ACHN (cell line): ENCODE data around the gene EML1.
"Not testable (repeated sequence)": the region's sequence is repeated elsewhere in the genome, so short reads cannot be mapped to it uniquely, and the experiment has no call there.

Source experiments
- DNase-seq: peaks from one replicate; pipeline ENCODE4 v3.0.0-alpha.2; 2015
- in situ Hi-C: cut with HindIII; loops from 2 replicates; pipeline ENCODE4 v1.10.0; 2017; ENCODE audit warnings: low sequenced_read_pairs, low pct_ligation_motif_present, low pct_unique_long_range_greater_than_20kb

The EML1 gene

DNA sequence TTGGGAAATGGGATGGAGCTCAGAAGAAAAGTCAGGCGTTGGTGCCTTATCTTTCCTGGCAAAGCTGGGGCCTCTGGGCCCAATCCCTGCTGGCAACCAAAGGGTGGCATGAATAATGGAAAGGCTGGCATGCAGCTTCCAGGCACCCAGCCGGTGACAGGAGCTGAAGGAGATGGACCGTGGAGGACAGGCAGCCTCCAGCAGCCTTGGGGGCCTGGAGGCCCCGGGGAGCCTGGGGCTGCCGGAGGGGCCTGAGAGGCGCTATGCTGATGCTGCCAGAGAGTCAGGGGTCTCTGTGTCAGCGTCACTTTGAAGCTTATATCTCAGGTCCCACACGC is 38.2 kb upstream of the EML1 start:
- peak; percentile 50 for DNase-seq
- in situ Hi-C loops, result no loop called here

DNA sequence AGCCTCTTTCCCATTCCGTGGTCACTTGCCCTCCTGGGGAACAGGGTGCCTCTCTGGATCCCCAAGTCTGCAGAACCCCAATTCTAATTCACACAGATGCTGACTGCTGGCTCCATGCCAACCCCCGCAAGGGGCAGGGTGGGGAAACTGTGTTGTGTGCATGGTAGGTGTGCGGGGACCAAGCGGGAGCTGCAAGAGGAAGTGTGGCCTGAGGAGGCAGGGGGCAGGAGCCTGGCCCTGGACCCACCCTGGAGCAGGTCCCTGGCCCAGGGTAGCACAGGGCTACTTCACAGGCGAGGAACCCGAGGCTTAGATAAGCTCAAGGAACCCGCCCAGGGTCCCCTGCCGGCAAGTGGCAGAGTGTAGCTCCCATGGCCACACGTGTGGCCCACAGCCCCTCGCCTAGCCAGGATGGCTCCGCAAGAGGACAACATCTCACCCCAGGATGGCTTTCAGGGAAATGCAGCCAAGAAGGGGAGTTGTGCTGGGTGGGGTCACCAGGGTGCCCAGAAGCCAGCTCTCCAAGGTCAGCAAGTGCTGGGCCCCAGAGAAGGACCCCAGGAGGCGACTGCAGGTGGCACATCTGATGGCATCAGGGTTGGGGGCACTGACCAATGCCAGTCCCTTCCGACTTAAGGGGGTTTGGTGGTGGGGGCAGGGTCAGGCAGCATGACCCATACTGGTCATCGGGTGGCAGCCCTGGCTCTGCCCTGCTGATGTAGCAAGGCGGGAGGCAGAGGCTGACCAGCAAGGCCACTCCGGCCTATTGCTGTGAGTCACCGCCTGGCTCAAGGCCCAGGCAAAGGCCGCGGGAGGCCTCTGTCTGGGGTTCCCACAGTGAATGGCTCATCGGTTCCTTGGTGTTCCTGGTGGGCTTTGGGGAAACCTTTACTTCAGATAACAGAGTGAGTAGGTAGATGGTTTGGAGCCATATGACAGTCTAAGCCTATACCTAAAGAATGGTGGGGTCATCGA is 37.3 kb upstream of the EML1 start:
- in situ Hi-C loops, result no loop called here
- DNase-seq, result peak; percentile 92

DNA sequence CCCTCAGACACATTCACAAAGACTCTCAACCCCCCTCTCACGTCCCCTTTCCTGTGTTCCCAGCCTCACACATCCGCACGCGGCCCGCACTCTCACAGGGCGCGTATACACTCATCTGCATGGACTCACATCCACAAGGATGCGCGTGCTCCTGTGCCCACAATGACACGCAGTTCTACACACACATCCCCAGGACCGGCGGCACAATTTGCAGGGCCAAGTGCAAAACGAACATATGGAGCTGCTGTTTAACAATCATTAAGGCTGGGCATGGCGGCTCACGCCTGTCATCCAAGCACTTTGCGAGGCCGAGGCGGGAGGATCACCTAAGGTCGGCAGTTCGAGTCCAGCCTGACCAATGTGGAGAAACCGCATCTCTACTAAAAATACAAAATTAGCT is 36.4 kb upstream of the EML1 start:
- DNase-seq, result no peak
- in situ Hi-C loops, result no loop called here

DNA sequence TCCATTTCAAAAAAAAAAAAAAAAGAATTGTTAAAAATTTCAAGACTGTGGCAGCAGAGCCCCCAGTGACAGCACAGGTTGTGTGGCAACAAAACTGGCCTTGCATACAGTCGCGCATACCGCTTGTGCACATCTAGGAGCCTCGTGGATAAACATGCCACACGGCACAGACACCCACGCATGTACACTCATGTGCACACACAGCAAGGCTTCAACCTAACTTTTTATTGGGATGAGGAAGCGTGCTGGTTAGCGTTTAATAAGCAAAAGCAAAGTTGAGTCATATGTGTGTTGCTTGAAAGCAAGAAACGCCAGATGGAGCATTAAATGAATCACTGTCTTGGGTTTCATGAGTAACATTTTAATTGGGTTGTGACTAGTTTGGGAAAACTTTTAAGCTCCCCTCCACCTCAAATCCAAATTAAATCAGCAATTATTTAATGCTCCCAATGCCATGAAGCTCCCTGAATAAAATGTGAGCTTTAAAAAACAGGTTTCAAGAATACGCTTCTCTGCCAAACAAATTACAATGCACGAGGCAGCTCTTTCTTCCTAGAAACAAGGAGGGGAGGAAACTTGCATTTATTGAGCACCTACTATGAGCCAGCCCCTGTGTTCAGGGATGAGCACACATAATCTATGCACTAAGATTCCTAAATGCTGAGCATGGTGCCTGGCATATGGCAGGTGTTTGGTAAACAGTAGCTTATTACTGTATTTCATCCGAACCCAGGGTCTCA is 35.7 kb upstream of the EML1 start:
- DNase-seq, result peak; percentile 90
- in situ Hi-C loops, result no loop called here

DNA sequence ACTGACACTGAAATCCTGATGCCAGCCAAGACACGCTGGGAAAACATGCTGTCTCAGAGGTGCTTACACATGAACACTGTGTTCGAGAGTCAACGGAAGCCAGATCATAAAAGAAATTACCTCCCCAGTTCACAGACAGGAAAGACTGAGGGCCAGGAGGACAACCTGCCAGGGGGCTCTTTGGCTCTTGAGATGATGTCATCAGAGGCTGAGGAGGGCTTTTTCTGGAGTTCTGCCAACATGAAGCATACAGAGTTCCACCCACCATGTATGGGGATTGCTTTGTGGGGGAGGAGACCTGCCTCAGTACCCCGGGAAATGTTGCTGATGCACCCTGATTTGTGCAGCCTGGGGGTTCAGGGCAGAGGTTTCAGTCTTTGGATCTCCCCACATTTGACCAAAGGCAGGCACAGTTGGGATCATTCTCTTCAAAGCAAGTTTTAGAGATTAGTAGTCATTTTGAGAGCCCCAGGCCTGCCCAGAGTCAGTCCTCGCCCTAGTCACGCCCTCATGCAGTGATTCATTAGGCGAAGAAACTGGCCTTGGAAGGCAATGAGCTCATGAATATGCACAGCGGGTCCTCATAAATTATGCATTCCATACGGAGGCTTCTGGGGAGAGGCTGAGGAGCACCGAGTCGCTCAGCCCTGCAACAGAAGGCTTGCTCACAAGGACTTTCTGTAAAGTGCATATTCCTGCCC is 34.9 kb upstream of the EML1 start:
- peak; percentile 40 for DNase-seq
- in situ Hi-C loops, result no loop called here

DNA sequence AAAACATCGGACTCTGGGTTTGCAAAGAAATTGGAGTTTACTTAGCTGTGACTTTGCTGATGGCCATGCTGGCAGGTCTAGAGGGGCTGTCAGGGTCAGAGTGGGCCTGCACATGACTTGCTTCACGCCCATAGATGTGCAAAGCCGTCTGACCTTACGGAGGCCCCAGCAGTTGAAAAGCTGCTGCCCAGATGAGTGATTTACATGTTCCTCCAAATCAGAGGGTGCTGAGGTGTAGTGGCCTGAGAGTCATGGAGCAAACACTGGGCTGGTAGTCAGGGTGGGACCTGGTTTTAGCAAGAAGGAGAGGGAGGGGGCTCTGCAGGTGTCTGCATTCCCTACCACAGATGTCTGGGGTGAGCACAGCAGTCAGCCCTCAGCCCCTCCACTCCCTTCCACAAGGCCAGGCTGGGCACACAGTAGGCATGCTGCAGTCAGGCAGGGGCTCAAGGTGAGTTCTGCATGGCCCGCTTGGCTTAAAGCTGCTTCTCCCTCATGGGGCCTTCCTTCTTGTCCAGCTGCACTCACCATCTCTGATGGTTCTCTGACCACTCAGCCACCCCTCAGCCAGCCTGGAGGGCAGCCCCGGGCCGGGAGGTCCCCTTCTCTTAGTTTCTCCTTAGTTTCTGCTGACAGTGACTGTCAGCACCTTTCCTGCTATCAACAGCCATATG is 34.2 kb upstream of the EML1 start:
- no peak for DNase-seq
- in situ Hi-C loops, result no loop called here

DNA sequence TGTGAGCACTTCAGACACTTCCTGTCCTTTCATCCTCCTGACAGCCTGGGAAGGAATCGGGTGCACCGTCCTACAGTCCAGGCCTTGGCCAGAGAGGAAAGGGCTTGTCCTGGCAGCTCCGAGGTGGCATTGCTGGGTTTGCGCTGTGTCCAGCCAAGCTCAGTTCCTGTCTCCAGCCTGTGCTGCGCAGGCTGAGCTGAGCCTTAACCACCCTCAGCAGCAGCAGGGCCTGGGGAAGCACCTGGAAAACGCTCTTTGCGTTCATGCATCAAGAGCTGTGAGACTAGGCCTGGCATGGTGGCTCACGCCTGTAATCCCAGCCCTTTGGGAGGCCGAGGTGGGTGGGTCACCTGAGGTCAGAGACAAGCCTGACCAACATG is 33.7 kb upstream of the EML1 start:
- in situ Hi-C loops, result no loop called here
- no peak for DNase-seq

DNA sequence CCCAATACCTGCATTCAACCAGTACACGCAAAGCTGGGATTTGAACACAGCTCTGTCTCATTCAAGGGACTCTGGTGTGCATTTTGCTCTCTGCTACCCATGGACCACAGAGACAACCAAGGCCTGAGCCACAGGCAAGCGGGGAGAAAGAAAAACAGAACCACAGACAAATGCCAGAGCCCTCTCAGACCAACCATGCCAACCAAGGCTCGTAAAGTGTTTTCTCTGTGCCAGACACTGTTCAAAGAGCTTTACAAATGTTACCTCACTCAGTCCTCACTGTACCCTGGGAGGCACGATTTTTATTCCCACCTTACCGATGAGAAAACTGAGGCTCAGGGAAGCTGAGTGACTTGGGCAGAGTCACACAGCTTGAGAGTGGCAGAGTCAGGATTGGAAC is 32.4 kb upstream of the EML1 start:
- no peak for DNase-seq
- in situ Hi-C loops, result no loop called here

DNA sequence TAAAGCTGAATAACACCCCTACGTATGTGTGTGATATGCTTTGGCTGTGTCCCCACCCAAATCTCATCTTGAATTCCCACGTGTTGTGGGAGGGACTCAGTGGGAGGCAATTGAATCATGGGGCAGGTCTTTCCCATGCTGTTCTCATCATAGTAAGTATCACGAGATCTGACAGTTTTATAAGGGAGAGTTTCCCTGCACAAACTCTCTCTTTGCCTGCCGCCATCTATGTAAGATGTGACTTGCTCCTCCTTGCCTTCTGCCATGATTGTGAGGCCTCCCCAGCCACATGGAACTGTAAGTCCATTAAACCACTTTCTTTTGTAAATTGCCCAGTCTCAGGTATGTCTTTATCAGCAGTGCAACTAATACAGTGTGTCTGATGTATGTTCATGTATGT is 30.3 kb upstream of the EML1 start:
- DNase-seq, in situ Hi-C loops: not testable (repeated sequence)

DNA sequence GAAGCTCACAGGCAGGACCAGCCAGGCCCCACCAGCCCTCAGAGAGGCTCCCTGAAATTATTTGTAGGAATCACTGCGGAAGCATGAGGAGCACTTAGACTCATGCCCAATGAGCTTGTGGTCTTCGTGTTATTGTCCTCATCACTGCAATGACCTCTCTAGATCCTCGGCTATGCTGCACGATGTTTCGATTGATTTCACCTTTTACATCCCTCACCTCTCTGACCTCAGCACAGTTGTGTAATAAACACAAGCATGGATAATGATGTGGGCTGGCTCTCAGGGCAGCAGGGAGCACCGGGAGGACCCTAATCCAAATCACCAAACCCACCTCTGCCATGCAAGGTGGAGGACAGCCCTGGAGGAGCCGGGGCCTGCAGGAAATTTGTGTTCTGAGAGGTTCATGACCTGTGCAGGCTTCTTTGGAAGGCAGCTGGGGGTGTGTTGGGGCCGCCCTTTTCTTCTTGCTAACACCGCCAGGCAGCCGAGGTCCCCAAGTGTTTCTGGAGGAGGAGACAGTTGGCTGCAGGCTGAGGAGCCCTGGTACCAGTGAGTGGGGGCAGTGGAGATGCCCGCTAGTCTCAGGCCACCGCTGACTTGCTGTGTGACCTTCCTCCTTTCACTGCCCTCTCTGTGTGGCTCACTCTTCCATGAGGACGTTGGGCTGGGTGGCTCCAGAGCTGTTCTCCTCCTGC is 29.5 kb upstream of the EML1 start:
- in situ Hi-C loops, result no loop called here
- DNase-seq, result no peak

DNA sequence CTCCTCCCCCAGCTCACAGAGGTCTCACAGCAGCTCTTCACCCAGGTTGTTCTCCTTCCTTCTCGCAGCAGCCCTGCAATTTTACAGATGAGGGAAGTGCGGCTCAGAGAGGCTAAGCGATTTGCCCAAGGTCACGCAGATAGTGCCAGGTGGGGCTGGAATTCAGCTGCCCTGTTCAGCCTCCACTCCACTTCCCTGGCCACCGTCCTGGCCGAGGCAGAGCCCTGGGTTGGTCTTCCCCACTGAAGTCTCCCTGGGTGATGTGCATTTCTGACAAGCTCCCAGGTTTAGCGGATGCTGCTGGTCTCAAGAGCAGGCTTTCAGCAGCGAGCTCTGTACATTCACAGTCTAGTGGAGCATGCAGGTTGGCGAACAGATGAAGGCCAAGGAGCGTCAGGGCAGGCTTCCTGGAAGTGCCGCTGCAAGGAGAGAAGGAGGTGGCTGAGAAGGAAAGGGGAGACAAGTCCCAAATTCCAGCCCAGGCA is 28.9 kb upstream of the EML1 start:
- in situ Hi-C loops, result no loop called here
- no peak for DNase-seq

DNA sequence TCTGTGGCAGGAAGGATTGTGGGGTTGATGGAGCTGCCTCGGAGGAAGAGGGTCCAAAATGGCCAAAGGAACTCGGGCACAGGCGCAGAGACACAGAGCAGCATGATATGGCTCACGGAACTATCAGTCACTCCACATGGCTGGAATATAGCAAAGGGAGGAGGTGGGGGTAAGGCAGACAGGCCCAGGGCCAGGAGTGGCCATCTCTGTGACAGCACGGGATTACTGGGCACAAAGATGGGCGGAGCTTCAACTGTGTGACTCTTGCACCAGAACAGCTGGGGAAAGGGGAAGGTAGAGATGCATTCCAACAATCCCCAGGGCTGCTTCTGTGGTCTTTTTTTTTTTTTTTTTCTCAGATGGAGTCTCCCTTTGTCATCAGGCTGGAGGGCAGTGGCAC is 24.8 kb upstream of the EML1 start:
- in situ Hi-C loops, result no loop called here
- DNase-seq, result no peak

DNA sequence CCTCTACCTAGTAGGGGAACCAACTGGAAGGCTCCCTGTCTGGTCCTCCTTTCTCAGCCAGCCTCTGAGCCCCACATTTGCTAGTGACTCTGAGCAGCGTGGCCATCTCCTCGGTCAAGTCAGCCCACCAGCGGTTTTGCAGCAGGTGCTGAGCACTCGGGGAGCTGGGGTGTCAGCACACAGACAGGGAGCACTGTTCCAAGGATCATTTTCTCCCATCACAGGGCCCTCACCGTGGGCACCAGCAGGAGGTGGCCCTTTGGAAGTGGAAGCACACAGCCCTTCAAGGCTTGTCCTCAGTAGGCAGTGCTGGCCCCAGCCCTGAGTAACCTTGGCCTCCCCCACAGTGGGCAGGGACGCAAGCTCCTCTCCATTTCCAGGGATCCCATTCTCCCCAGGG is 24.1 kb upstream of the EML1 start:
- DNase-seq, result no peak
- in situ Hi-C loops, result no loop called here

DNA sequence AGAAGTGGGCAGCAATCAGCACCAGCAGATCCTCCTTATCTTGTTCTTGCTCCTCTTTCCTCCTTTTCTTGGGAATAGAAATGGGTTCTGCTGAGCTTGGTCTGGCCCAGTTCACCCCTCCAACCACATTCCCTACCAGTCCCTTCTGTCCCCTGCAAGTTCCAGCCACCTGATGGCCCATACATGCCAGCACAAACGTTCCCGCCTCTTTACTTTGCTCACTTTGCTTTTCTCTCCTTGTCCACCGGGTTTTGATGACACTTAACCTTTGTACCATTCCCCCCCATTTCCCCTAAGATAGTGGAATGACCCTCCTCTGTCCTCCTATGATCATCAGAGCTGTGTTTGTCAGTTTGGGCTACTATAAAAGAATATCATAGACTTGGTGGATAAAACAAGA is 23.4 kb upstream of the EML1 start:
- in situ Hi-C loops, result no loop called here
- no peak for DNase-seq

DNA sequence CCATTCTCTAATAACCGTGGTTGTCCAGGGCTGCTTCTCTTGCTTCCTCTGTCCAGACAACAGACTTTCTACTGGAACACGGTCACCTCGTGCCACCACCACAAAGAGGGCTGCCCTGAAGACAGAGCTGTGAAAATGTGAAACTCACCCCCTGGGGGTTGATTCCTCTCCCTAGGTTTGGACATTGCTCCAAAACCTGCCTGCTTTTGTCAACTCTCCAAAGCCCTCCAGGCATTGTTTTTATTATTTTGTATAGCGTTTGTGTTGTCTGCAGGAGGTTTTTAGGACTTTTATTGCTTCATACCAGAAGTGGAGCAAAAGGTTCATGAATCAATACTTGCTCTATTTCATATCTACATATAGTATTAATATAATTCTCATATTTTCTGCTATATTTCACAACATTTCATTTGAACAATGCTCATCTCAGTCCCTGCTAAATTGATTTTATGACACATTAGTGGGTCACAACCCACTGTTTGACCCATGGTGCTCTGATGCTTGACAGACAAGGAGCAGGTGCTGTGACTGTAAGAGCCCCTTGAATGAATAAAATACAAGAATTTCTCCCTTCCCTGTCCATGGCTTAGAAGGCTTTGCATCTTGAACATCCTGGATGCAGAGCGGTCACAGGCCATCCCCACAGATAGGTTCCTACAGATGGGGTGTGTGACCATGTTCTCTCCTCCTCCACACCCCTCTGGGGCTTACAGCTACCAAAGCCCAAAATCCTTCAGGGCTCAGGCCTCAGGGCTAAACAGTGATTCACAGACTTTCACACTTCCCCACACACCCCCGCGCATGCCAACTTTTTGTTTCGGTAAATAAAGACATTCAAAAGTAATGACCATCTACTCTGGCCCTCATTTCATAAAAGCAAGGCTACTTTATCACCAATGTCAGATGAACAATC is 20.6 kb upstream of the EML1 start:
- in situ Hi-C loops, result no loop called here
- no peak for DNase-seq

DNA sequence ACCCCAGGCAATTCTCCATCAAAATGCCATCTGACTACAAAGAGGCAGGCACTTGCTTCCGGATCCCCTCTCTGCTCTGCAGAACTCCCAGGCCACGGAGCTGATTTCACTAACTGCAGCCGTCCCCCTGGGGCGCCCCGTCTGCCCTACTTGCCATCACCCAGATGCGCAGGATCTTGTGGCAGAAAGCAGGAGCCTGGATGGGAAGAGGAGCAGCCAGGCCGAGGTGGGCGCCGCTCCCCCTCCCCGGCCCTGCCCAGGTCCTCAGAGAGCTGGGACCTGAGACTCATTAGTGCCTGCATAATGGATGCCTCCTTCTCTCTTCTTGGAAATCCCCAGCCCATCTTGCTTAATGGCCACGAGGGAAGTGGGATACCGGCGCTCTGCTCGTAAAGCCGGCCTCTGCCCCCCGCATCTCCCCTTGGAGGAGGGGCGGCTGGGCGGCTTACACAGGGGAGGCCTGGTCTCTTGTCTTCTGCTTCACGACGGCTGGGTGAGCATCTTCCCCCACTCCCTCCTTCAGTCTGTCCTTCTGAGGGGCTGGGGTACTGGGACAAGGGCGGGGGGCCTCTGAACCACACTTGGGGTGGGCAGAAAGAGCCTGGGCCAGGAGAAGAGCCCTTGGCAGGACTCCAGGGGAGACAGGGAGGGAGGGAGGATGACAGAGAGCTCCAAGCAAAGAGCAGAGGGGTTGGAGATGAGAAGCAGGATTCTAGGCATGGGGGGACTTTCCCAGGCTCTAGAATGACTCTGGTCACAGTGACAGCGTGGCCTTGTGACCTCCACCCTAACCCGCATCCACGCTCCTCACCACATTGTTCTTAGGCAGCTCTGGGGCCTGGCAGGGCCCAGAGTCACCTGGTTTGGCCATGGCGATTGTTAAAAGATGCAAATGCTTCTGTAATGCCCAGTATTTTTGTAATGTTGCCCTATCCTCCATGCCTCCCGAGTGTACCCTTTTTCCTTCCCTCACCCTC is 19.4 kb upstream of the EML1 start:
- DNase-seq, result no peak
- in situ Hi-C loops, result no loop called here
